Mesothelial cell of epicardium (in vitro differentiated cells): ENCODE measurements around the gene CSNK1A1. TPM values are rescaled to one million over a fixed set of nuclear protein-coding genes. Genes with fewer than 3 reads are reported as not detected.
A peak's percentile ranks its signal among the peaks of the same experiment; 100 is the strongest.

Experiments used
- DNase-seq, 2 experiments: peaks; one replicate each; pipeline ENCODE4 v3.0.0; 2021; ENCODE audit warnings: low spot score in 2 of 2; ENCODE audit not compliant: unreplicated experiment in 2 of 2
- H3K27ac Mint-ChIP-seq: 2 replicates; pipeline ENCODE4 v1.8.0; 2021; ENCODE audit warnings: mixed read lengths
- H3K27me3 Mint-ChIP-seq: 2 replicates; pipeline ENCODE4 v1.8.0; 2021; ENCODE audit warnings: low read depth, mixed read lengths
- H3K36me3 Mint-ChIP-seq: 2 replicates; pipeline ENCODE4 v1.8.0; 2021; ENCODE audit warnings: mixed read lengths
- H3K4me1 Mint-ChIP-seq: 2 replicates; pipeline ENCODE4 v1.8.0; 2021; ENCODE audit warnings: mixed read lengths
- H3K4me3 Mint-ChIP-seq: 2 replicates; pipeline ENCODE4 v1.8.0; 2021; ENCODE audit warnings: mild to moderate bottlenecking, moderate library complexity, mixed read lengths
- H3K9me3 Mint-ChIP-seq: 2 replicates; pipeline ENCODE4 v1.8.0; 2021; ENCODE audit warnings: mixed read lengths
- CTCF ChIP-seq: fragments of 200-600 bp; sonication (generic); IDR thresholded peaks from one replicate; pipeline ENCODE4 v1.5.0; 2021; ENCODE audit warnings: antibody characterized with exemption; ENCODE audit not compliant: unreplicated experiment
- total RNA-seq: library from RNA; stranded (reverse); gene quantifications from 3 replicates; pipeline ENCODE4 v1.2.1, GENCODE V29; 2021

CSNK1A1 gene
- total RNA-seq, 1 donor from 2014 or later: 254 TPM

GRCh38 chr5:149526845-149527590 lies 24.2 kb downstream of the CSNK1A1 start:
- Mint-ChIP-seq H3K27me3 (no peaks in the 10 kb centered on the region), H3K27ac (peak overlapping the region; percentile 58), H3K4me3 (no peak overlapping the region), H3K4me1 (peaks cover 28% of the 10 kb centered on the region), H3K36me3 (peaks cover 15% of the 10 kb centered on the region), H3K9me3 (no peaks in the 10 kb centered on the region)
- no peak for TF ChIP-seq CTCF
- DNase-seq: no peak

GRCh38 chr5:149521739-149522685 lies 29.2 kb downstream of the CSNK1A1 start:
- H3K27ac Mint-ChIP-seq: peak overlapping the region; percentile 11
- peaks cover 19% of the 10 kb centered on the region for H3K4me1 Mint-ChIP-seq

GRCh38 chr5:149519601-149520000 lies 31.6 kb downstream of the CSNK1A1 start:
- Mint-ChIP-seq H3K4me3 (no peak overlapping the region), H3K9me3 (no peaks in the 10 kb centered on the region), H3K27me3 (no peaks in the 10 kb centered on the region), H3K4me1 (peaks cover 15% of the 10 kb centered on the region), H3K27ac (peak overlapping the region; percentile 18), H3K36me3 (peaks cover 16% of the 10 kb centered on the region)
- no peak for TF ChIP-seq CTCF
- no peak for DNase-seq

More at GRCh38 chr5:149521739-149522685, 29.2 kb downstream of the CSNK1A1 start:
- Mint-ChIP-seq H3K27me3 (no peaks in the 10 kb centered on the region), H3K9me3 (no peaks in the 10 kb centered on the region), H3K4me3 (no peak overlapping the region), H3K36me3 (peaks cover 17% of the 10 kb centered on the region)
- TF ChIP-seq CTCF: no peak
- DNase-seq: no peak

- Mint-ChIP-seq H3K36me3 (peaks cover 9% of the 10 kb centered on the region), H3K4me1 (peaks cover 15% of the 10 kb centered on the region), H3K27ac (peak overlapping the region; percentile 79), H3K9me3 (no peaks in the 10 kb centered on the region), H3K27me3 (no peaks in the 10 kb centered on the region), H3K4me3 (no peak overlapping the region)
- no peak for TF ChIP-seq CTCF
- no peak for DNase-seq
These were observed 32.6 kb downstream of the CSNK1A1 start for GRCh38 chr5:149518620-149519019.

GRCh38 chr5:149517461-149518122 lies 33.6 kb downstream of the CSNK1A1 start:
- no peak for DNase-seq
- H3K27ac Mint-ChIP-seq: peak overlapping the region; percentile 80
- peaks cover 15% of the 10 kb centered on the region for H3K4me1 Mint-ChIP-seq
- TF ChIP-seq CTCF: no peak
- H3K9me3 Mint-ChIP-seq: no peaks in the 10 kb centered on the region
- H3K36me3 Mint-ChIP-seq: peaks cover 8% of the 10 kb centered on the region
- H3K4me3 Mint-ChIP-seq: no peak overlapping the region
- no peaks in the 10 kb centered on the region for H3K27me3 Mint-ChIP-seq
